Measurements from ENCODE around the gene COL18A1. TPM values are rescaled to one million over a fixed set of nuclear protein-coding genes. Genes with fewer than 3 reads are reported as not detected.

COL18A1 gene
- total RNA-seq, 4 donors from 2014 or later: 97.7 to 173 (median 110) TPM

DNA sequence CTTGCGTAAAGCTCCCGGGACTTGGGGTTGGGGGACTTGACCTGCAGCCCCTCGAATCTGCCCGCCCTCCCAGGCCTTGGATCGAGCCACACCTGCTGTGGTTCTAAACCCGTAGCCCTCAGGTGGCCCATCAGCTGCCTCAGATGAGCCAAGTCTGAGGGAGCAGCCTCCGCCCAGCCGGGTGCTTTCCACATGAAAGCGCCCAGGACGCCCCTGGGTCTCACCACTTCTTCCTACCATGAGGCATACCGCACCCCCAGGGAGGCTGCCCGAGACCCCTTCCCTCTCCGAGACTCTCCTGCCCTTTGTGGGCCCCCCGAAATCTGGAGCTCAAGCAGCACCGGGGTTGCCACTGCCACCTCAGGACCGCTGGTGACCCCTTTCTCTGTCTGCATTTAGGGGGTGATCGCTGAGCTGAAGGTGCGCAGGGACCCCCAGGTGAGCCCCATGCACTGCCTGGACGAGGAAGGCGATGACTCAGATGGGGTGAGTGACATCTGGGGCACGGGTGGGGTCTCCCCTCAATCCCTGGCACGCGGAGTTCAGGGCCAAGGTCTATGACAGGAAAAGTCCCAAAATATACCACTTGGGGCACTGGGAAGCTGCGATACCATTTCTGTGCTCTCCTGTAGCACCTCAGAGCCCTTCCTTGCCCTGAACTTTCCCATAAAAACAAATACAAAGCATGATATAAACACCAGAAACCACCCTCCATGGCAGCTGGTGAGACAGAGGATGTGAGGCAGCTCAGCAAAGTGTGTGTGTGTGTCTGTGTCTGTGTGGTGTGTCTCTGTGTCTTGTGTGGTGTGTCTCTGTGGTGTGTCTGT is 68.7 kb downstream of the COL18A1 start:
- Histone ChIP-seq H3K27ac (replicated peaks in 1 of 4) (no peak overlapping the region), H3K36me3 (peaks cover 0 to 48% (median 32%) of the 10 kb centered on the region in 4 donors), H3K27me3 (no peaks in the 10 kb centered on the region), H3K9me3 (no peaks in the 10 kb centered on the region), H3K4me1 (peaks cover 30 to 55% (median 52%) of the 10 kb centered on the region in 4 donors), H3K4me3 (no peak overlapping the region)
- TF ChIP-seq POLR2AphosphoS5 (IDR thresholded peaks at IDR 0.05) (no peak), EP300 (IDR thresholded peaks at IDR 0.05) (no peak), POLR2A (IDR thresholded peaks at IDR 0.05; ENCODE audit: low read depth) (no peak)
- TF ChIP-seq, protein P1, sequence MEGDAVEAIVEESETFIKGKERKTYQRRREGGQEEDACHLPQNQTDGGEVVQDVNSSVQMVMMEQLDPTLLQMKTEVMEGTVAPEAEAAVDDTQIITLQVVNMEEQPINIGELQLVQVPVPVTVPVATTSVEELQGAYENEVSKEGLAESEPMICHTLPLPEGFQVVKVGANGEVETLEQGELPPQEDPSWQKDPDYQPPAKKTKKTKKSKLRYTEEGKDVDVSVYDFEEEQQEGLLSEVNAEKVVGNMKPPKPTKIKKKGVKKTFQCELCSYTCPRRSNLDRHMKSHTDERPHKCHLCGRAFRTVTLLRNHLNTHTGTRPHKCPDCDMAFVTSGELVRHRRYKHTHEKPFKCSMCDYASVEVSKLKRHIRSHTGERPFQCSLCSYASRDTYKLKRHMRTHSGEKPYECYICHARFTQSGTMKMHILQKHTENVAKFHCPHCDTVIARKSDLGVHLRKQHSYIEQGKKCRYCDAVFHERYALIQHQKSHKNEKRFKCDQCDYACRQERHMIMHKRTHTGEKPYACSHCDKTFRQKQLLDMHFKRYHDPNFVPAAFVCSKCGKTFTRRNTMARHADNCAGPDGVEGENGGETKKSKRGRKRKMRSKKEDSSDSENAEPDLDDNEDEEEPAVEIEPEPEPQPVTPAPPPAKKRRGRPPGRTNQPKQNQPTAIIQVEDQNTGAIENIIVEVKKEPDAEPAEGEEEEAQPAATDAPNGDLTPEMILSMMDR (IDR thresholded peaks at IDR 0.05): no peak
- no peak for DNase-seq (ENCODE audit: extremely low spot score)
- intact Hi-C loops (cut with DNase I): loop anchor here (5.0 kb wide), 1 partner anchor 349 kb away; no protein-coding TSS in a partner anchor
- 94% methylated on average over 22 of the region's 24 CpGs for WGBS

DNA sequence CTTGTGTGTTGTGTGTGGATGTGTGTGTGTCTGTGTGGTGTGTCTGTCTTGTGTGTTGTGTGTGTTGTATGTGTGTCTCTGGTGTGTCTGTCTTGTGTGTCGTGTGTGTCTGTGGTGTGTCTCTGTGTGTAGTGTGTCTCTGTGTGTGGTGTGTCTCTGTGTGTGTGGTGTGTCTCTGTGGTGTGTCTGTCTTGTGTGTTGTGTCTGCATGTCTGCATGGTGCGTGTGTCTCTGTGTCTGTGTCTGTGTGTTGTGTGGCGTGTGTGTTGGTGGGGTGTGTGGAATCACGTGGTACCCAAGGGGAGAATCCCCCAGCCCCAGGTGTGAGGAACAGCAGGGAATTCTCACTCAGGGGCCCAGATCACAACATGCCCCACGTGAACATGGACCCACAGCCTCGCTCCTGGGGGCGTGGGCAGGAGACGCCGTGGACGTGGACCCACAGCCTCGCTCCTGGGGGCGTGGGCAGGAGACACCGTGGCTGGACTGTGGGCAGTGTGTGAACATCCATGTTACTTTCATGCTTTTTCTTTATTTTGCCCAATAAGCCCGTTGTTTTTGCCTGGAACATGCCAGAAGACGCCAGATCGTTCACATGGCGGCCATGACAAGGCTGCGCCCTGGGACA is 69.5 kb downstream of the COL18A1 start:
- TF ChIP-seq, protein P1 (IDR thresholded peaks at IDR 0.05): no peak
- TF ChIP-seq EP300 (IDR thresholded peaks at IDR 0.05) (no peak), POLR2A (IDR thresholded peaks at IDR 0.05; ENCODE audit: low read depth) (no peak), POLR2AphosphoS5 (IDR thresholded peaks at IDR 0.05) (no peak)
- Histone ChIP-seq H3K36me3 (peaks cover 0 to 48% (median 36%) of the 10 kb centered on the region in 4 donors), H3K27ac (replicated peaks in 1 of 4) (no peak overlapping the region), H3K9me3 (no peaks in the 10 kb centered on the region), H3K27me3 (no peaks in the 10 kb centered on the region), H3K4me1 (peaks cover 30 to 50% (median 49%) of the 10 kb centered on the region in 4 donors), H3K4me3 (no peak overlapping the region)
- intact Hi-C loops (cut with DNase I): loop anchor here (5.0 kb wide), 1 partner anchor 348 kb away; no protein-coding TSS in a partner anchor
- 97% methylated on average over 15 of the region's 18 CpGs for WGBS
- no peak for DNase-seq (ENCODE audit: extremely low spot score)

DNA sequence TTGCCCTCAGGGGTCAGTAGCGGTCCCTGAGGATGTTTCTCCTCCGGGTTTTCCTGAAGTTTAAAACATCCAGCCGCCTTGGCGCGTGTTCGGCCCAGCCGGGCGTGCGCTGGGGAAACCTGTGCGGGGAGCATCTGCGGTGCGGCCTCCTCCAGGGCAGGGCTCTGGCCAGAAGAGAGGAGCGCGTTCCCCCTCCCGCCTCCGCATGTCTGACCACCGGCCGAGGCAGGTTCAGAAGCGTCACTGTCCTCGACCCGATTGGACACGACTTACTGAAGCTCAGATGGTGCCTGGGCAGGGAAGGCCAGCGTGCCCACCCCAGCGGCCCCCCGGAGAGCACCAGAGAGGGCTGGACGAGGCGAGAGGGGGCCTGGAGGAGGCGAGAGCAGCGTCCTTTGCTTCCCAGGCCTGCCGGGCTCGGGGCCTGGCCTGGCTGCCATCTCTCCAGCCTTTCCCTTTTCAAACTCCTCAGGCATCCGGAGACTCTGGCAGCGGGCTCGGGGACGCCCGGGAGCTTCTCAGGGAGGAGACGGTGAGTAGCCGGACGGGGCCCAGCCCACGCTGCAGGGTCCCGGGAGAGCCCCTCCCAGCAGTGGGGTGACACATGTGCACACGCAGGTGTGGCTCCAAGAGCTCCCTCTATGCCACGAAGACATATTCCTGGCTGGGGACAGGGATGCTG is 70.2 kb downstream of the COL18A1 start:
- peaks cover 30 to 44% (median 42%) of the 10 kb centered on the region in 4 donors for H3K4me1 ChIP-seq
- WGBS: 94% methylated on average over 23 of the region's 43 CpGs
- no peaks in the 10 kb centered on the region for H3K27me3 ChIP-seq
- H3K9me3 ChIP-seq: no peaks in the 10 kb centered on the region
- H3K36me3 ChIP-seq: peaks cover 0 to 51% (median 41%) of the 10 kb centered on the region in 4 donors
- no peak for TF ChIP-seq POLR2A (IDR thresholded peaks at IDR 0.05; ENCODE audit: low read depth)
- TF ChIP-seq, protein P1 (IDR thresholded peaks at IDR 0.05): no peak
- TF ChIP-seq EP300 (IDR thresholded peaks at IDR 0.05): no peak
- TF ChIP-seq POLR2AphosphoS5 (IDR thresholded peaks at IDR 0.05): no peak
- intact Hi-C loops (cut with DNase I): no loop called here
- DNase-seq (ENCODE audit: extremely low spot score): no peak
- no peak overlapping the region for H3K4me3 ChIP-seq
- no peak overlapping the region for H3K27ac ChIP-seq (replicated peaks in 1 of 4)

DNA sequence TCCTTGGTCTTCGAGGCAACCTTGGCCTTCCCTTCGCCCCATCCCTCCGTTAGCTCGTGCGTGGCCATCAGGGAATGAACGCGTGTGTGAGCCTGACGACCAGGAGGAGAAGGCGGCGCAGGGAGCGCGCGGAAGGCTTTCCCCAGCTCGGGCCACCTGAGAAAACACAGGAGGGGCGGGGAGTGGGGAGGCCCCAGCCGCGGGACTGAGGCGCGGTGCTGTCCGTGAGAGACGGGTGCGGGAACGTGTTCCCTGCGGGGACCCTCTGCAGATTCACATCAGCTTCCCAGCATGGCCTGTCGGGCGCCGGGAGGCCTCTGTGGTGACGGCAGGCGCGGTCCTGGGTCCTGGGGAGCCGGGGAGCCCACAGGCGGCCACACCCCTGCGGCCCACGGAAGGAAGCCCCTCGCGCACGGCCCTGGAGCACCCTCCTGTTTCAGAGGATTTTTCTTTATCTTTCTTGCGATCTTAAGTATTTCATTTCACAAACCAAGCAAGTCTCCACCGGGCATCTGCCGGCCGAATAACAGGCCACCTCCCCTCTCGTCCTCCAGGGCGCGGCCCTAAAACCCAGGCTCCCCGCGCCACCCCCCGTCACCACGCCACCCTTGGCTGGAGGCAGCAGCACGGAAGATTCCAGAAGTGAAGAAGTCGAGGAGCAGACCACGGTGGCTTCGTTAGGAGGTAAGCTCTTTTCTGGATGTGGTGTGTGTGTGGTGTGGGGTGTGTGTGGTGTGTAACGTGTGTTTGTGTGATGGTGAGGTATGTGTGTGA is 71.0 kb downstream of the COL18A1 start:
- H3K27me3 ChIP-seq: no peaks in the 10 kb centered on the region
- peaks cover 0 to 60% (median 50%) of the 10 kb centered on the region in 4 donors for H3K36me3 ChIP-seq
- intact Hi-C loops (cut with DNase I): no loop called here
- H3K4me3 ChIP-seq: no peak overlapping the region
- WGBS: 91% methylated on average over 50 of the region's 53 CpGs
- H3K9me3 ChIP-seq: no peaks in the 10 kb centered on the region
- no peak for TF ChIP-seq POLR2A (IDR thresholded peaks at IDR 0.05; ENCODE audit: low read depth)
- no peak for TF ChIP-seq POLR2AphosphoS5 (IDR thresholded peaks at IDR 0.05)
- TF ChIP-seq, protein P1 (IDR thresholded peaks at IDR 0.05): no peak
- TF ChIP-seq EP300 (IDR thresholded peaks at IDR 0.05): no peak
- no peak for DNase-seq (ENCODE audit: extremely low spot score)
- peaks cover 24 to 36% (median 34%) of the 10 kb centered on the region in 4 donors for H3K4me1 ChIP-seq
- no peak overlapping the region for H3K27ac ChIP-seq (replicated peaks in 1 of 4)
